Type B pancreatic cell (in vitro differentiated cells): ENCODE data around the gene FBXO17. TPM values are rescaled to one million over a fixed set of nuclear protein-coding genes. Genes with fewer than 3 reads are reported as not detected.

Experiments used
- DNase-seq: peaks from one replicate; pipeline ENCODE4 v3.0.0; 2021; ENCODE audit warnings: mixed read lengths; ENCODE audit not compliant: unreplicated experiment; ENCODE audit errors: extremely low spot score
- H3K27ac Mint-ChIP-seq: 2 replicates; pipeline ENCODE4 v1.8.0; 2021; ENCODE audit warnings: mild to moderate bottlenecking, mixed read lengths
- H3K27me3 Mint-ChIP-seq: 2 replicates; pipeline ENCODE4 v1.8.0; 2021; ENCODE audit warnings: mixed read lengths
- H3K36me3 Mint-ChIP-seq: 2 replicates; pipeline ENCODE4 v1.8.0; 2021; ENCODE audit warnings: mixed read lengths
- H3K4me1 Mint-ChIP-seq: one replicate; pipeline ENCODE4 v1.8.0; 2021; ENCODE audit warnings: mixed read lengths; ENCODE audit not compliant: unreplicated experiment
- H3K4me3 Mint-ChIP-seq: 2 replicates; pipeline ENCODE4 v1.8.0; 2021; ENCODE audit warnings: mild to moderate bottlenecking, mixed read lengths
- H3K9me3 Mint-ChIP-seq: 2 replicates; pipeline ENCODE4 v1.8.0; 2021; ENCODE audit warnings: mixed read lengths
- total RNA-seq: library from RNA; stranded (reverse); gene quantifications from 2 replicates; pipeline ENCODE4 v1.2.1, GENCODE V29; 2021; ENCODE audit warnings: low replicate concordance
- TF ChIP-seq, protein P1 (sequence below): fragments of 200-600 bp; sonication (generic); conservative IDR thresholded peaks from 2 replicates; pipeline ENCODE4 v1.5.0; 2021; ENCODE audit warnings: antibody characterized with exemption, mild to moderate bottlenecking

Gene FBXO17
- total RNA-seq, 1 donor from 2014 or later = 26.0 TPM

DNA sequence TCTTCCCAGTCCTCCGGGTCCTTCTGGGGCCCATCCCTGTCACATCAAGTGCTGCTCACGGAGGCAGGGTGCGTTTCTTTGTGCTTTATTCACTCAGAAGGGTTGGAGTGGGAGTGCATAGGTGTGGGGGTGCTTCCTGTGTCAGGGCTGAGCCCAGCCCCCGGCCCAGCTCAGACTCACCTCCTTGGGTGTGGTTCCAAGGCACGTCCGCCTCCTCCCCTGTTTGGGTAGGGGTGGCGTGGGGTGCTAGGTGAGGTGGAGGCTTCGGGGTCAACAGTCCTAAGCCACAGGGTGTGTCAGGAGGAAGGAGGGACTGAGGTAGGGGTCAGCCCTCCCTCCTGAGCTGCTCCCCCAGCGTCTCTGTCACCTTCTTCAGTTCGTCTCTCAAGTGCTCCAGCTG lies 66.6 kb downstream of the FBXO17 start:
- H3K36me3 Mint-ChIP-seq = peaks cover 8% of the 10 kb centered on the region
- TF ChIP-seq, protein P1, sequence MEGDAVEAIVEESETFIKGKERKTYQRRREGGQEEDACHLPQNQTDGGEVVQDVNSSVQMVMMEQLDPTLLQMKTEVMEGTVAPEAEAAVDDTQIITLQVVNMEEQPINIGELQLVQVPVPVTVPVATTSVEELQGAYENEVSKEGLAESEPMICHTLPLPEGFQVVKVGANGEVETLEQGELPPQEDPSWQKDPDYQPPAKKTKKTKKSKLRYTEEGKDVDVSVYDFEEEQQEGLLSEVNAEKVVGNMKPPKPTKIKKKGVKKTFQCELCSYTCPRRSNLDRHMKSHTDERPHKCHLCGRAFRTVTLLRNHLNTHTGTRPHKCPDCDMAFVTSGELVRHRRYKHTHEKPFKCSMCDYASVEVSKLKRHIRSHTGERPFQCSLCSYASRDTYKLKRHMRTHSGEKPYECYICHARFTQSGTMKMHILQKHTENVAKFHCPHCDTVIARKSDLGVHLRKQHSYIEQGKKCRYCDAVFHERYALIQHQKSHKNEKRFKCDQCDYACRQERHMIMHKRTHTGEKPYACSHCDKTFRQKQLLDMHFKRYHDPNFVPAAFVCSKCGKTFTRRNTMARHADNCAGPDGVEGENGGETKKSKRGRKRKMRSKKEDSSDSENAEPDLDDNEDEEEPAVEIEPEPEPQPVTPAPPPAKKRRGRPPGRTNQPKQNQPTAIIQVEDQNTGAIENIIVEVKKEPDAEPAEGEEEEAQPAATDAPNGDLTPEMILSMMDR = no peak

DNA sequence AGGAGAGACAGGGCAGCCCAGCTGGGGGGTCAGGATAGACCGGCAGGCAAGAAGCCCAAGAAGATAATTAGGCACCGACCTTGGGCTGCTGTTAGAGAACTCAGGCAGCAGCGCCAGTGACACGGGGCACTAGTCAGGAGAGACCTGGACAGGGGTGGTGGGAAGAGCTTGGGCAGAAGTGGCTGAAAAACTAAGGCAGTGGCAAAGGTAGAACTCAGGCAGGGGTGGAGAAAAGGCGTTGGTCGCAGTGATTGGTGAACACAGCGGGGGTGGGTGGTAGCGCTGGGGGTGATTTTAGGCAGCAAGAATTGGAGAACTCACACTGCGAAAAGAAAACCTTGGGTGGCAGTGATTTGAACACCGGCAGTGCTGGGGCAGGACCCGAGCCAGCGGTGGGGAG lies 67.9 kb downstream of the FBXO17 start:
- TF ChIP-seq, protein P1 = no peak
- no peak for DNase-seq
- H3K4me1 Mint-ChIP-seq = no peaks in the 10 kb centered on the region
- H3K4me3 Mint-ChIP-seq = no peak overlapping the region
- no peaks in the 10 kb centered on the region for H3K27me3 Mint-ChIP-seq
- H3K27ac Mint-ChIP-seq = peak overlapping the region; percentile 47
- peaks cover 6% of the 10 kb centered on the region for H3K36me3 Mint-ChIP-seq
- no peaks in the 10 kb centered on the region for H3K9me3 Mint-ChIP-seq

More for the DNA sequence above, 66.6 kb downstream of the FBXO17 start:
- H3K9me3 Mint-ChIP-seq = no peaks in the 10 kb centered on the region
- H3K27me3 Mint-ChIP-seq = no peaks in the 10 kb centered on the region
- no peak overlapping the region for H3K4me3 Mint-ChIP-seq
- no peaks in the 10 kb centered on the region for H3K4me1 Mint-ChIP-seq
- DNase-seq = no peak
- H3K27ac Mint-ChIP-seq = no peak overlapping the region

DNA sequence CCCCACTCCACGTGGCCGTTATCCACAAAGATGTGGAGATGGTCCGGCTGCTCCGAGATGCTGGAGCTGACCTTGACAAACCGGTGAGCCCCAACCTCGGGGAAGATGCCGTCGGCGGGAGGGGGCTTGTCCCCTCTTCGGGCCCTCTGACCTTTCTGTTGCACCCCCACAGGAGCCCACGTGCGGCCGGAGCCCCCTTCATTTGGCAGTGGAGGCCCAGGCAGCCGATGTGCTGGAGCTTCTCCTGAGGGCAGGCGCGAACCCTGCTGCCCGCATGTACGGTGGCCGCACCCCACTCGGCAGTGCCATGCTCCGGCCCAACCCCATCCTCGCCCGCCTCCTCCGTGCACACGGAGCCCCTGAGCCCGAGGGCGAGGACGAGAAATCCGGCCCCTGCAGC lies 68.3 kb downstream of the FBXO17 start:
- no peaks in the 10 kb centered on the region for H3K27me3 Mint-ChIP-seq
- H3K27ac Mint-ChIP-seq = no peak overlapping the region
- H3K9me3 Mint-ChIP-seq = no peaks in the 10 kb centered on the region
- no peak overlapping the region for H3K4me3 Mint-ChIP-seq
- TF ChIP-seq, protein P1 = no peak
- no peaks in the 10 kb centered on the region for H3K4me1 Mint-ChIP-seq
- peaks cover 6% of the 10 kb centered on the region for H3K36me3 Mint-ChIP-seq
- DNase-seq = no peak

DNA sequence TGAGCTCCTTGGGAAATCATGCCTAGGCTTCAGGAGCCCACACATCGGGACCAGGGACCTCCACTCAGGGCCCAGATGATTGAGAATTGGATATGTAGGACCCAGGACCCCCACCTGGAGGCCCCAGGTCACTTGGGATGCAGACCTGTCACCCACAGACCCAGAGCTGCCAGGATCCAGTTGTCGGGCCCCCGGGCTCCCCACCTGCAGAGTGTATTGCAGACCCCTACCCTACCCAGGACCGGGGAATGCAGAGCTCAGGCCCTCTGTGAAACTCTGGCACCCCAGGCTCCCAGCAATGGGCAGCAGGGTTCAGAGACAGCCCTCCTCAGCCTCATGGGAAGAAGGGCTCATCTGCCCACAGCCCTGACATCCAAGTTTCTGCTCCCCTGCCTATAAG lies 69.9 kb downstream of the FBXO17 start:
- TF ChIP-seq, protein P1 = no peak
- no peak overlapping the region for H3K4me3 Mint-ChIP-seq
- H3K27ac Mint-ChIP-seq = no peak overlapping the region
- no peaks in the 10 kb centered on the region for H3K9me3 Mint-ChIP-seq
- peaks cover 6% of the 10 kb centered on the region for H3K36me3 Mint-ChIP-seq
- H3K4me1 Mint-ChIP-seq = peaks cover 4% of the 10 kb centered on the region
- no peaks in the 10 kb centered on the region for H3K27me3 Mint-ChIP-seq
- DNase-seq = no peak

DNA sequence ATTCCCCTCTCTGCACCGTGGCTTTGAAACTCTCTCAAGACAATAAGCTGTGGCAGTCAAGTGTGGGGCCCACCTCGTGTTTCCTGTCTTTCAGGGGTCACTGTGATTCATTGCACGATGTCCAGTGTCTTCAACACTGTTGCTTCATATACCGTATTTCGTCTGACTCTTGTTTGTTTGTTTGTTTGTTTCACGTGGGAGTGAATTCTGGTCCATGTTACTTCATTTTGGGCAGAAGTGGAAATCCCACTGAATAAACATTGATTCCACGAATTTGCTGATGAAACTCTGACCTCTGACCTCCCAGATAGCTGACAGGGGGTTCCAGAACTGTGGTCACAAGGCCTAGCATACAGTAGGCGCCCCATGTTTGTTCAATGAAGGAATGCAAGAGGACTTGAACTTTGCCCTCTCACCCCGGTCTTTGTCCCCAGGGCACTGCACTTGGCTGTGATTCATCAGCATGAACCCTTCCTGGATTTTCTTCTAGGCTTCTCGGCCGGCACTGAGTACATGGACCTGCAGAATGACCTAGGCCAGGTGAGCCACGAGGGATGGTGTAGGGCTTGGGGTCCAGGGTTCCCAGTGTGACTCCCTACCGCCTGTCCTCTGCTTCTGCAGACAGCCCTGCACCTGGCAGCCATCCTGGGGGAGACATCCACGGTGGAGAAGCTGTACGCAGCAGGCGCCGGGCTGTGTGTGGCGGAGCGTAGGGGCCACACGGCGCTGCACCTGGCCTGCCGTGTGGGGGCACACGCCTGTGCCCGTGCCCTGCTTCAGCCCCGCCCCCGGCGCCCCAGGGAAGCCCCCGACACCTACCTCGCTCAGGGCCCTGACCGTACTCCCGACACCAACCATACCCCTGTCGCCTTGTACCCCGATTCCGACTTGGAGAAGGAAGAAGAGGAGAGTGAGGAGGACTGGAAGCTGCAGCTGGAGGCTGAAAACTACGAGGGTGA lies 70.7 kb downstream of the FBXO17 start:
- Mint-ChIP-seq H3K9me3 (no peaks in the 10 kb centered on the region), H3K36me3 (peaks cover 6% of the 10 kb centered on the region), H3K27ac (peak overlapping the region; percentile 46), H3K4me1 (peaks cover 5% of the 10 kb centered on the region), H3K4me3 (no peak overlapping the region), H3K27me3 (no peaks in the 10 kb centered on the region)
- TF ChIP-seq, protein P1 = no peak
- DNase-seq = no peak
